Fibroblast of skin of left quadriceps (primary cell): ENCODE results near the gene GRB14.
"Not testable (repeated sequence)": the region's sequence is repeated elsewhere in the genome, so short reads cannot be mapped to it uniquely, and the experiment has no call there.

ENCODE experiments used
- DNase-seq, 2 experiments: peaks; one replicate each; pipeline ENCODE4 v3.0.0-alpha.2; 2013; ENCODE audit warnings: low read depth in 2 of 2

The GRB14 gene

DNA sequence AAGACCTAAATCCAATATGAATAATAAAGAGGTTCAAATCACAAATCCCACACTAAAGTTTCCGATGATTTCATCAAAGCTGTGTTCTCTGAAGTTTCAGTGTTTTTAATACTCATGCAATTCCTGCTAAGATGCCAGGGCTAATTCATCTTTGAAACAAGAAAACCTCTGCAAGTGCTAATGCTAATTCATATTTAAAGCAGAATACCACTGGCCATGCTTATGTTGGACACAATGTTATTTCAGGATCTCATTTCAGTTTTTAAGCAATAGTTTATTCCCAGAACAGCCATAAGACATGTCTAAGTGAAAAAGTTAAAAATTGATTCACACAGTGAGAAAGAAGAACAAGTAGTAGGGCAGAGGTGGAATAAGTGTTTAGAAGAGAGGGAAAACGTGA is 62.8 kb downstream of the GRB14 start:
- DNase-seq: no peak

GRCh38 chr2:164554487-164554886 is 66.8 kb downstream of the GRB14 start:
- no peak for DNase-seq

DNA sequence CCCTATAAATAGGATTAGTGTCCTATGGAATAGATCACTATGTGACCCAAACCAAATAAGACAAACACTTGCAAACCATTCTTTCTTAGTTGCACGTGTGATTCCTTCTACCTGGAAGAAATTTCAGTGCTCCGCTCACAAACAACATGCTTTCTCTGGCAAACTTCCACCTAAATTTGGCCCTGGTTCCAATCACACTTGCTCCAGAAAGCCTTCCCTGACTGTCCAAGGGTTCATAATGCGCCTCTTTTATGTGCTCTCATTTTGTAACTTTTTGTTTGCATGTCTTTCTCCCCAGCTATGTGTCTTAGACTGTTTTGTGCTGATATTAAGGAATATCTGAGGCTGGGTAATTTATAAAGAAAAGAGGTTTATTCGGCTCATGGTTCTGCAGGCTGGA is 69.8 kb downstream of the GRB14 start:
- DNase-seq: no peak

DNA sequence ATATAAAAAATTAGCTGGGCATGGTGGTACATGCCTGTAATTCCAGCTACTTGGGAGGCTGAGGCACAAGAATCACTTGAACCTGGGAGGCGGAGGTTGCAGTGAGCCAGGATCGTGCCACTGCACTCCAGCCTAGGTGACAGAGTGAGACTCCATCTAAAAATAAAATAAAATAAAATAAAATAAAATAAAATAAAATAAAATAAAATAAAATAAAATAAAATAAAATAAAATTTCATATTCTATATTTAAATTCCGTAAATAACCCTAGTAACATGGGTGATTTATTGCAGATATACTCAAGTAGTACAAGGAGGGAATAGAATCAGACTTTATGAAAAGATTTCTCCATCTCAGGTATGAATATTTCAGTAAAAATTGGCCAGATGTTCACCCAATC is 71.6 kb downstream of the GRB14 start:
- not testable (repeated sequence) for DNase-seq

DNA sequence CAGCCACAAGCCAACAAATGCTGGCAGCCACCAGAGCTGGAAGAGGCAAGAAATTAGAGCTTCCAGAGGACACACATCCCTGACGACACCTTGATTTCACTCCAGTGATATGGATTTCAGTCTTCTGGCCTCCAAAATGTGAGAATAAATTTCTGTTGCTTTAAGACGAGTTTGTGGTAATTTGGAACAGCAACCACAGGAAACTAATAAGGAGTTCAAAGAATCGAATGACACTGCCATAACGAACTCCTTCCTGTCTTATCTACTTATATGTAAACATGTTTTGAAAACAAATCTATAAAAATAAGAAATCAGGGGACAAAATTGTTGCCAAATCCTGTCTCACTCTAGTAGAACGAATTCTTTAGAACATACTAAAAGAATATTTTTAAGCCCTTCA is 75.8 kb downstream of the GRB14 start:
- DNase-seq: no peak

GRCh38 chr2:164542581-164543021 is 78.7 kb downstream of the GRB14 start:
- peak; percentile 87 for DNase-seq

DNA sequence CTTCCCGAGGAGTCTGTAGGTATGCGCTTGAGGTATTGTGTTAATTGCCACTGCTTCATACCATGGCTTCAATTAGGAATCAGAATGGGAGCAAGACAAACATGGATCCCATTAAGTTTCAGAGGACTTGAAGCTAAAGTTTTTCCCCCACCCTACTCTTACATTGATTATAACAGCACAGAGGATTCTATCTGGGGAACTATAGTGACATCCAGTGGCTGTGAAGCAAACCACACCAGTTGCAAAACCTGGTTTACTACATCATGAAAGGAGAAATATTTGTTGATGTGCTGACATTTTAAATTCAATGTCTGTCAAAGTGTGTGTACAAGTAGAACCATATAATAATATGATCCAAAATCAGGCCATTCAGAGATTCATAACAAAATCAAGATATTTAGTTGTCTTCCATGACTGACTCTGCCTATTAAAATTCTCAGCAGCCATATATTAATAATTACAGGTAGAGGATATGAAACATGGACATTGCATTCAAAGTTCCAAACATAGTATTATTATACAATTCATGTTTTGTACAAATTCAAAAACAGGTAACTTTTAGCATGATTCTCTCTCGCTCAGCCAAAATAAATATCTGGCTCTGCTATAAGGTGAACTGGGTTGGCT is 82.9 kb downstream of the GRB14 start:
- peak; percentile 29 to 31 for DNase-seq

DNA sequence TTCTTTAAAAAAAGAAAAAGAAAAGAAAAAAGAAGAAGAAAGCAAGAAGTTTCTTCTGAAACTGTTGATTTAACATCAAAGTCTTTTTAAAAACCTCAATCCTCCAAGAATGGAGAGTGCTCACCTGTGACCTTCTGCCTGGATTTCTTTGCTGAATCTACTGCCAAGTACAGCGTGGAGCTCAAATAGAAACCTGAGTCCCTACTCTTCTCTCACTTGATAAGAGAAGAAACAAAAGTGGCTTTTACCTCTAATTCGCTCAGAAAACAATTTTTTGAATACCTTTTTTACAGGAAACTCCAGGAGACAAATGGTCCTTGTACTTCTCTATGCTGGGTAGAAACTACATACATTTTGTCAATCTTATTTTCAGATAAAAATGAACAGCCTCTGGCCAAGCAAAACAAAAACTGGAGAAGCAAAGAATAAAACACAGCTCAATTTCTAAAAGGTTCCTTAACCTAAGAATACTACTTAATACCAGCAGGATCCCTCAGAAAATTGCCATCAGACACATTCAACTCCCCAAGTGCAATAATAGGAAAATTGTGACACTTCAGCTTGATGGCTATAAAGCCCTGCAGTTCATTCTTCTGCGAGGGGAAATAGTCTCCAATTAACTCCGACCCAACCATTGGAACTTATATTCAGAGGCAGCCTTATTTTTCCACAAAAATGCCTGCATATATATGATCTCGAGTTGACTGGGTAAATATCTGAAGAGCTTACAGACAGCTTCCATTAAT is 85.8 kb downstream of the GRB14 start:
- no peak for DNase-seq

GRCh38 chr2:164530464-164530863 is 90.8 kb downstream of the GRB14 start:
- DNase-seq: no peak

- no peak for DNase-seq
Measured at GRCh38 chr2:164523726-164524125, 97.6 kb downstream of the GRB14 start.

GRCh38 chr2:164523009-164523408 is 98.3 kb downstream of the GRB14 start:
- DNase-seq: peak; percentile 19 to 20

DNA sequence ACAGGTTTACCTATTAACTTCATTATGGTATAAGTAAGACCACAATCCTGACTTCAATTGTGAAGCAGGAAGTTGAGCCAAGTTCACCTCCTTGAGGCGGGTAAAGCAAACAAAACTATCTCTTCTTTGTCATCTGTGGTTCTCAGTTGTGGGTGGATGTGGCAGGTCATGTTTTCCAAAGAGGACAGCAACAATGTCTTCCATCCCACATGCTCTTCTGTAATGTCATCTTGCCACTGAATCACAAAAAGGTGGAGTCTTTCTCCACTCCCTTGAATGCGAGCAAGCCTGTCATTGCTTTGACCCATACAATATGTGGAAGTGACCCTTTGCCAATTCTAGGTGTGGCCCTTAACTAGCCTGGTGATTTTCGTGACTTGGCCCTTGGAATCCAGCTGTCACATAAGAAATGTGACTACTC is 98.7 kb downstream of the GRB14 start:
- no peak for DNase-seq

DNA sequence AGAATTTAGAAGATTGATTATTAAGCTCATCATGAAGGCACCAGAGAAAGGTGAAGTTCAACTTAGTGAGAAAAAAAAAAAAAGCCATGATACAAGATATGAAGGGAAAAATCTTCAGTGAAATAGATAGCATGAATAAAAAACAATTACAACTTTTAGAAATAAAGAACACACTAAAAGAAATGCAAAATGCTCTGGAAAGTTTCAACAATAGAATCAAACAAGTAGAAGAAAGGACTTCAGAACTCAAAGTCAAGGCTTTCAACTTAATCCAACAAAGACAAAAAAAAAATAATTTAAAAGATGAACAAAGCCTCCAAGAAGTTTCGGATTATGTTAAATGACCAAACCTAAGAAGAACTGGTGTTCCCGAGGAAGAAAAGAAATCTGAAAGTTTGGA is 105.5 kb downstream of the GRB14 start:
- DNase-seq: no peak

DNA sequence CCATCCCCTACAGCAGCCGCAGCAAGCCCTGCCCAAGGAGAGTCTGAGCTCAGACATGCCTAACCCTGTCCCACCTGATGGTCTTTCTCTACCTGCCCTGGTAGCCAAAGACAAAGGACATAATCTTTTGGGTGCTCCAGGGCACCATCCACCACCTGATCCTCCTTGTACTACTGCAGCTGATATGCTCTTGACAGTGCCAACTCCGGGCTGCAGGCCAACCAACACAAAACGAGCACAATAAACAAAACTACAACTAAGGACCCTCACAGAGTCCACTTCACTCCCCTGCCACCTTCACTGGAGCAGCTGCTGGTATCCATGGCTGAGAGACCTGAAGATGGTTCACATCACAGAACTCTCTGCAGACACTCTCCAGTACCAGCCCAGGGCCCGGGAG is 106.3 kb downstream of the GRB14 start:
- no peak for DNase-seq

DNA sequence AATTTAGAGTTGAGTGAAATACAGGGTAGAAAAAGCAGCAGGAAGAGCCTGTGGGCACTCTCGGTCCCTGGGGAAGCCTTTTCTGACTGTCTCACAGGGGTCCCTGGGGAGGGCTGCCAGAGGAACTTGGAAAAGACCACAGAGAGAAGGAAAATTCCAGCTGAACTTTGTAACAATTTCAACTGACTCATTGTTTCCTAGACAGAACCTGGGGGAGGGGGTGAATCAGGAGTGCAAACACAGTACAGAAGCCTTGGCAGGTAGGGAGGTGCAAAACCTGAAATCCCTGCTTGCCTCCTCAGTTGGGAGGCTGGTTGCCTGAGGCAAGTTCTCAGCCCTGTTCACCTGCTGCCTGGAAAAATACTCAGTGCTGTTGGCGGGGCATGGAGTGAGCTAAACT is 106.8 kb downstream of the GRB14 start:
- DNase-seq: peak; percentile 9 to 17

DNA sequence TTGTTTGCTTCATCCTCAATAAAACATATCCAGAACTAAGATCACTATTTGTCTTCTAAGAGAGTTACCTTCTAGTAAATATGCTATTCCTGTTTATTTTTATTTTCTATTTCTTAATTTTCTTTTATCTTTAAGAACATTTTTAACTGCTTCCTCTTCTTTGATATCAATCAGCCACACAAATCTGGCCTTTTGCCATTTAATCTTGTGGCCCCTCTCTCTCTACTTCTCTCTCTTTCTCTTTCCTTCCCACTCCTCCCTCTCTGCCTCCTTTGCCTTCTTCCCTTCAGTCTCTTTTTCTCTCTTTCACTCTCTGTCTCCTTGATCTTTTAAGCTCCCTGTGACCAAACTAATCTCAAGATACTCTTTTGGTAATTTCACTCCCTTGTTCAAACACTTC is 108.4 kb downstream of the GRB14 start:
- DNase-seq: no peak

- no peak for DNase-seq
Measured at GRCh38 chr2:164511738-164512137, 109.5 kb downstream of the GRB14 start.

- DNase-seq: no peak
Measured at GRCh38 chr2:164510895-164511294, 110.4 kb downstream of the GRB14 start.

GRCh38 chr2:164509137-164509877 is 112.0 kb downstream of the GRB14 start:
- no peak for DNase-seq

DNA sequence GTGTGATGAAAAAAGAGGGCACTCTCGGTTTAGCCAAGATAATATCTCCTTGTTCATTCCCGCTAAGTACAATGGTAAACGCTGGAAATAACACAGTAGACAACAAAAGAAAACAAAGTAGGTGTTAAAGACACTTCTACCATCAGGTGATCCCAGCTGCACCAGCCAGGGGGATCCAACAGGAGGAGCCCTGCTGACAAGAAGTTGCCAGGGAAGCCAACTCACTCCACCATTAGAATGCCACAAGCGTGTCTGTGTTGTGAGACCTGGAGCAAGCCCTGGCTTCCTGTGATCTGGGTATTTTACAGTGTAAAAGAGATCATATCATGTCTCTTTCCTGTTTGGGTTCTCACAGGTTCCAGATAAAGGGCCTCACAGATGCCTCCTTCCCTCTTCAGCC is 117.0 kb downstream of the GRB14 start:
- no peak for DNase-seq

DNA sequence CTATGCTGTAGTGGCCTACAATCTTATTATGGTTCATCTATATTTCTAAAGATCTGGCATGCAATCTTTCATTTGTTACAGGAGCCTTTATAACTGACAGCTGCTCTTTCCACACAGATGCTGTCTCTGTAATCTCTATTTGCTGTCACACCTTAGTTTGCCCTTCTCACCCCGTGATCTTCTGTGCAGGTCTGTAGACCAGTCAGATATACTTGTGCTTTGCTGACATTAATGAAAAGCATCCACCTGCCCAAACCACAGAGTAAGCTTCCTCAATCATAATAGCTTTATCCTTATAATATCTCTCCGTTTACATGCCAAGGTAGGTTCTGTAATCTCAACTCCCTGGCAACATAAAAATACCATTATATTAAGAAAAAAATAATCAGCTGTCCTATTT is 122.4 kb downstream of the GRB14 start:
- DNase-seq: no peak

GRCh38 chr2:164496881-164497280 is 124.4 kb downstream of the GRB14 start:
- no peak for DNase-seq

DNA sequence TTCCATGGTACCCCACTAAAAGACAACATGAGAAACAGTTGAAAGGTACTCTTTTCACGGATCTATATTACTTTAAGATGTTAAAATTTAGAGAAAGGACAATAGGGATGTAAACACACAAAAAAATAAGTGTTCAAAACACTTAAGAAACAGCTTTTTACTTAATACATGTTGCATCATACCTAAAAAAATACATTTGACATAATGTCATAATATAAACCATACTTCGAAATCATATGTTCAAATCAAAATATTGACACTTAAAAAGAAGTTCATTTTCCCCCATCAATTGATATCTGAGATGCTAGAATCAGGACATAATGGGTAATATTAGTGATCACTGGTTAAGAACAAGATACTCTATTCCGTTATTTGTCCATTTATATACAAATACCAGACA is 124.9 kb downstream of the GRB14 start:
- DNase-seq: no peak
